ENCODE results near the gene MED6.

MED6 gene, protein sequence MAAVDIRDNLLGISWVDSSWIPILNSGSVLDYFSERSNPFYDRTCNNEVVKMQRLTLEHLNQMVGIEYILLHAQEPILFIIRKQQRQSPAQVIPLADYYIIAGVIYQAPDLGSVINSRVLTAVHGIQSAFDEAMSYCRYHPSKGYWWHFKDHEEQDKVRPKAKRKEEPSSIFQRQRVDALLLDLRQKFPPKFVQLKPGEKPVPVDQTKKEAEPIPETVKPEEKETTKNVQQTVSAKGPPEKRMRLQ

DNA sequence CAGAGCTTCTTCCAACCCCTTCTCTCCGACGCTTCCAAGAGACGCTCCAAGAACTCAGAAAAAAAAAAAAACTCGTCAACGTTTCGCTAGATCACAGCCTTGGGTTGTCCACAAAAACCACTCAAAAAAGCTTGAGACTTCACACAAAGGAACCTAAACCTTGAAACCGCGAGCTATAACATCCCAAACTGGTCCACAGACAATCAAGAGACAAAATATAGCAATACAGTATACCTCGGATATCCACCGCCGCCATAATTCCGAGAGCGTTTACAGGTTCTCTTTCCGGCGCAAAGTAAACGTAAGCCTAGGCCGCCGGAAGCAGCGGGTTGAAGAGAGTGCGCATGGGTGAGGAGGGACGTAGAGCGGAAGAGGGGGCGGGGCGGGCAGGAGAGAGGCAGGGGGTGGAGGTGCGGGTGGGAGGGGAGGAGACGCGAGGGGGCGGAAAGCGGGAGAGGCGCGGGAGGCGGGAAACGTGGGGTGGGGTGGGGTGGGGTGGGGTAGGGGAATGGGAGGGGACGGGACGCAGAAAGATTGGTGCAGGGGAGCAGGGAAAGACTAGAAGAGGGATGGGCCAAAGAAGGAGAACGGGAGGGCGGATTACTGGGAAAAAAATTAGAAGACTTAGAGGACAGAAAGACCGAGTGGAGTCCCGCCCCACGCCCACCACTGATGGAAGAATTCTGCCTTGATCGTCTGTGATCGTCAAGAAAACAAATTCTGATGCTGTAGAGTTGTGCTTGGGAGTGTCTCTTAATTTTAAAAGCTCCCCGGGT, at the start of gene MED6:
Gene MED6 (minus strand): TSS at position 274 of the 776 bp plus-strand sequence. CDS start 18 bp downstream, at position 256.
- DNase-seq (ENCODE audit: low read depth) = peak; percentile 89

DNA sequence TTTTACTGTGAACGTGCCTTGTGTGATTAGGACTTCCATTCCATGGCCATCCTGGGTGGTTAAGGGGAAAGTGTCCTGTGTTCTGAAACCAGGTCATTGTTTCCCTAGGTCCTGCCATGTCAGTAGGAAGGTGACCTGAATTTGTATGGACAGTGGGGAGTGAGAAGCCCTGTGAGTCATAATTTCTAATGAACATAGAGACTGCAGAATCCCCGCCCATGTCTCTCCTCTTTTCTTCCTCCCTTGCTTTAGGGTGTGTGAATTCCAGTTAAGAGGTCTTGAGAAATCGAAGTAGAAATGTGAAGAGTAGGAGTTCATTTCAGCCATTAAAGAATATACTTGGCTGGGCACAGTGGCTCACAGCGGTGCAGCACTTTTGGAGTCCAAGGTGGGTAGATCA, 49.3 kb upstream of the MED6 start:
- no peak for DNase-seq (ENCODE audit: low read depth)

DNA sequence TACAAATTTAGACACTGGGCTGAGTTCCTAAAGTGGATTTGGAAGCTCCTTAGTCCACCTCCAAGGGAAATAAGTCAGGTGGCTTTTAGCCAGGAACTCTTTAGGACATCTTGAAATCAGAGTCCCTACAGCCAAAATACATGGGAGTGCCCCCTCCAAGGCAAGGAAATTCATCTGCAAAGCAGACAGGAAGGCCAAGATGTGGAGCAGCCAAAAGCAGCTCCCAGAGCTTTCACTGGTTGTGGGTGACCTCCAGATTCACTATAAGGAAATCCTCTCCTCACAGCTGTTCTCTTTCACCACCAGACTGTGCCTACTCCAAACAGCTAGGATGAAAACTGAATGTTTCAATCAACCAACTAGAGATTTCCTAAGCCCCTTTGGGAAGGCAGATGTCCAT, 47.9 kb upstream of the MED6 start:
- no peak for DNase-seq (ENCODE audit: low read depth)

DNA sequence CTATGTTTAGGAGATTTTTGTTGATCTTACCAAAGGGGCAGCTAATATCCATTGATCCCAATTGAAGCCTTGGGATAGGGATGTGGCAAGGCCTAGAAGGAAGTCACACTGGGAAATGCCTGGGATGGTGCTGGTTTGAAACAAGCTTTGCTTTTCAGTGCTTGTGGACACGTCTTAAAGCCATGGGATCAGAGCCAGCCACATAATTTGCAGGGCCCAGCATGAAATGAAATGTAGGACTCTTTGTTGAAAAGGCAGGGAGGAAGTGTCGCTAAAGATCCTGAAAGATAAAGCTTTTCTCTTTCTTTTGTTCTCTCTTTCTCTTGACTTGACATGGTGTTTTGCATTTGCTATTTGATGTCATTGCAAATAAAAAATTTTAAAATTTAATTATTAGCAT, 46.2 kb upstream of the MED6 start:
- no peak for DNase-seq (ENCODE audit: low read depth)

DNA sequence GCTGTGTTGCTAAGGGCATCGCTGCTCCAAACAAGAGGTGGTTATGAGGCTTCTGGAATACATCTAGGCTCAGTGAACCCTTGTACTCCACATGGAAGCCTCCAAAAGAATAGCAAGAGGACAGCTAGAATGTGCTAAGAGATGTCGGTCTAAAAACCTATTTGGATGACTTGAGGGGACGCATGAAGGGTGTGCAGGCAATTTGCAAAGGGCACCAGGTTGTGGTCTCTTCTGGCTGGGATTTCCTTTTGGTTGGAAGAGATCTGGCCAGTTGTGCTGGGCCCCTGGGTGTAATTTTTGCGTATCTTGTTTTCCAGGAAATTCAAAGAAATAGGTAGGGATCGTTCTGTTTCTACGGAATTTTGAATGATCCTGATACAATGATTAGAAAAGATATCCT, 45.4 kb upstream of the MED6 start:
- DNase-seq (ENCODE audit: low read depth) = no peak

DNA sequence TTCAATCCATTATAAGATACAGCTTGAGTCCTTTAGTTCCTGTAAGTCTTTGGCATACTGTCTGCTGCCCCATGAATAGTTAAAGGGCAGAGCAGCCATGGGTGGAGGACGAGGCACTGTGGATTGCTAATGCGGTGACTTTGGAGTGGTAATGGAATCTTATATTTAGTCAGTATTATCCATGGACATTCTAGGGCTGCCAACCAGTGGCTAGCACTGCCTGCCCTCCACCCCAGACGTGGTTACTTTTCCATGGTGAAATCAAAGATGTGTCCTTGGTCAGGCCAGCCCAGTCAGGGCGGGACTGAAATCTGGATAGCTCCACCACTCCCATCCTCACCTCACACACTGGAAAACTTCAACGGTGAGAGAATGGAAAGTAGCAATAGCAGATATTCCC, 43.5 kb upstream of the MED6 start:
- no peak for DNase-seq (ENCODE audit: low read depth)

DNA sequence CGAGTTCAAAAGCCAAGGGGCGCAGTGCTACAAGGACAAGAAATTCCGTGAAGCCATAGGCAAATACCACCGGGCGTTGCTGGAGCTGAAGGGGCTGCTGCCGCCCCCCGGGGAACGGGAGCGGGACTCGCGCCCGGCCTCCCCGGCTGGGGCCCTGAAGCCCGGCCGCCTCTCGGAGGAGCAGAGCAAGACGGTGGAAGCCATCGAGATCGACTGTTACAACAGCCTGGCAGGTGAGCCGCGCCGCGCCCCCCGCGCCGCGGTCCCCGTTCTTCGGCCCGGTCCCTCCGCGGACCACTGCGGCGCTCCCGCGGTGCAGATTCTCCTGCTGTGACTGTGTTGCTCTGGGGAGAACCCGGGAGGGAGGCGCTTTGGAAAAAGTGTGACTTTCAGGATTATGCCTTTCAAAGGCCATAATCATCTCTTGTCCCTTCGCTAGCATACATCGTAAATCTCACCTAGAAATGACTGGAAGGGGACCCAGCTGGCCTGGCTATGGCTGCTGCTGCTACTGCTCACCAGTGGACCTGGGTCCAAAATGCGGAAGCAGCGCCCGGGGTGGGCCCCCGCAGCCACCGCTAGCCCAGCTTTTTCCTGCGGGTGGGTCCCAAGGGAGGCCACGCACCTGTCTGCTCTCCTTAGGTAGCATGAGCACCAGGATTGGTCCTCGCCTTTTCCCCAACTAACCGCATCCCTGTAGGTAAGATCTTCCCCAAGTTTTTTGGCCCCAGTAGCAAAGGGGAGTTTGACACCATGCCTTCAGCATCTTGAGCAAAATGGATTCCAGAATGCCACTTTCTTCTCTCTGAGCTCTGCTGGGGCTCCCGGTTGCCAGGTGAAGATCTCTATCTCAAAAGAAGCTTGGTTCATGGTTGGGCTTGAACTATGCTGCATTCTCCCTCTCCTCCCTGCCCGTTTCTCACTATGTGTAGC, 42.1 kb upstream of the MED6 start:
- DNase-seq (ENCODE audit: low read depth) = no peak

DNA sequence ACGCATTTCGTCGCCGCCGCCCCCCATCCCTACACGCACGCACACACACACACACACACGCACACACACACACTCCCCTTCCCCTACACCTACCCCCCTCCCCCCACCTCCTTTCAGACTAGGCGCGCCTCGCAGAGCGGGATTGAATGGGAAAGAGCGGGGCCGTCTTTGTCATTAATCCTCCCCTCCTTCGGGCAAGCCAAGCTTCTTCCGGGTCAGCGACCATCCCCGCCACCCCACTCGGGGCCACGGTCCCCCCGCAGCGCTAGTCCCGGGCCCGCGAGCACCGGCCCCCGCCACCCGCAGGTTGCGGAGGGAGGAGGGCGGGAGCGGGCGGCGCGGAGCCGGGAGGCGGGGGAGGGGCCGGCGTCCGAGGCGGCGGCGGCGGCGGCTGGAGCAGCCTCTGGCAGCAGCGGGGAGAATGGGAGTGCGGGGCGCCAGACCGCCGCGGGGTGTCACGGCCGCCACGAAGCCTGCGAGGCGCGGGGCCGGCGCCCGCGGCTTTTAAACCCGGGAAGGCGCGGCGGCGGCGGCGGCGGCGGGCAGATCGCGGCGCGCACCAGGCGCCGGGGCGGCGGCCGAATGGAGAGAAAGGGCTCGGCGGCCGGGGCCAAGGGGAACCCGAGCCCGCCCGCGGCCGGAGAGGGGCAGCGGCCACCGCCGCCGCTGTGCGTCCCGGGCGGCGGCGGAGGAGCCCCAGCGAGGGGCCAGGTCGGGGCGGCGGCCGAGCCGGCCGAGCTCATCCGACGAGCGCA, 41.3 kb upstream of the MED6 start, which contains the start of gene TTC9:
Gene TTC9 (plus strand): TSS at position 369 of the 755 bp plus-strand sequence. CDS start 214 bp downstream, at position 583.
- peak; percentile 24 for DNase-seq (ENCODE audit: low read depth)

DNA sequence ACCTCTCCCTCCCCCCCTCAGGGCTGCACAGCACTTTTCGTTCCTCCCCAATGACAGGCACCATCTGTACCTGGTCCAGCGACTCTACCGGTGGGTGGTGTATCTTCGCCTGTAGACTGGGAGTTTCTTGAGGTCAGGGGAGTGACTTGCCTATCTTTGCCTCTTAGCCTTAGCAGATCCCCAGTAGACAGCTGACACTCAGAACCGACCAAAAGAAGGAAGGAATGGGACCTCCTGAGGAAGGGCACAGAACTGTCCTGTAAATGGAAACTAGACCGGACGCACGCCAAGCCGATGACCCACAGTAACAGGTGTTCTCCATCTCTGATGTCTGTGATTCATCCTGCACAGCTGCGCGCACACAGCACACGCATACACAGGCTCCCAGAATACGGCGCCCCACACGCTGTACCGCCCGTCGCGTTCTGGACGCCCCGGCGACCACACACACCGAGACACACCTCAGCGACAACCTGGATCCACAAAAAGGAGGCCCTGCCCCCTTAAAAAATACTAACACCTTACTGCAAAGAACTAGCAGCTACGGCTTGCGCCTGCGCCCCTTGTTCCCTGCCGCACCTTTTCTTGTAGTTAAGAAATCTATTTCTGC, 40.6 kb upstream of the MED6 start:
- DNase-seq (ENCODE audit: low read depth) = peak; percentile 45

DNA sequence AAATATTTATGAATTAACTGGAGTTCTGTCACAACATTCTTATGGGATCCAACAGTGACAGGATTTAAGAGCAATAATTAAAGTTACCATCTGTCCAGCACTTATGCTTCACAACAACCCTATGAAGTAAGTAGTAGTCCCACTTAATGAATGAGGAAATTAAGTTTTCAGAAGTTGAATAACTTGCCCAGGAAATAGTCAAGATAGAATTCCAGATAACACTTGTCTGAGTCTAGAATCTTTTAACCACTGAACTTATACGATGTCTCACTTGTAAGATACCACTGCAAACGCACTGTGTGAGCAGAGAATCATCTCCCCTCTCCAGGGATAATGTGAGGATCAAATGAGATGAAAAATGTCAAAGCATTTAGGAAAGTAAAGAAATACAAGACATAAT, 38.0 kb upstream of the MED6 start:
- no peak for DNase-seq (ENCODE audit: low read depth)

DNA sequence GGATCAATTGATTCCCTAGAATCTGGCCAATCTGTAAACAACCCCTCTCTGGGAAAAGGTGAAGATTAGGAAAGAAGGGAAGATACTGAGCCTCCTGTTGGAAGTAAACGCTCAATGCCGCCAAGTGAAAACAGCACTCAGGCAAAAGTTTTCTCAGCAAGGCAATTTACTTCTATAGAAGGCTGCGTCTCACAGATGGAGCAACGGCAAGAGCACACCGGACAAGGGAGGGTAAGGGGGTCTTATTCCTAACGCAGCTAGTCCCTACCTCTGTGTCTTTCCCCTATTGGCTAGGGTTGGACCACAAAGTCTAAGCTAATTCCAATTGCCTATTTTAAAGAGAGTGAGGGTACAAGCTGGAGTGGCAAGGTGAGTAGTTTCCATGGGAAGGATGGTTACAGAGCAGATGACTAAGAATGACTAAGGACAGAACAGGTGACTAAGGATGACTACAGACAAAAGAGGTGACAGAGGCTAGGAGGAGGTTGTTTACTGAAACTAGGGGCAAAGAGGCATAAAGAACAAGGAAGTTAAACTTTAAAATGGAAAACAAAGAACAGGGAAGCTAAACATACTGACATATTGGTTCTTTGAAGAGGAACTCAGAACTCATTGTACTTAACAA, 35.6 kb upstream of the MED6 start:
- no peak for DNase-seq (ENCODE audit: low read depth)

DNA sequence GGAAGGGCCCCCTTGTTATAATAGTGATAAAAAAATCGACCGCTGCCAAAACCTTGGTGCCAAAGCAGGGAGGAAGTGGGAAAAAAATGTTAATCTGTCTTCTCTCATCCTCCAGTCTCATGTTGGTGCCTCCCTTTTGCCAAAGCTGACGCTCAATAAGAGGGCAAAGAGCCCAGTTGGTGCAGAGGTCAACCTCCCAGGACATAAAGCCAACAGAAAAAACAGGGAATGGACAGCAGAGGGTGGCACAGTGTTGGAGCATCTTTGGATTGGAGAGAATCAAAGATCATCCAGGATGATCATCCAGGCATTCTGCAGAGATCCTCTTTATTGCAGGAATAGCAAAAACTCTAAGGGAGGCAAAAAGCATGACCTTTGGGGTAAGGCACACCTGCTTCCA, 31.5 kb upstream of the MED6 start:
- DNase-seq (ENCODE audit: low read depth) = no peak

DNA sequence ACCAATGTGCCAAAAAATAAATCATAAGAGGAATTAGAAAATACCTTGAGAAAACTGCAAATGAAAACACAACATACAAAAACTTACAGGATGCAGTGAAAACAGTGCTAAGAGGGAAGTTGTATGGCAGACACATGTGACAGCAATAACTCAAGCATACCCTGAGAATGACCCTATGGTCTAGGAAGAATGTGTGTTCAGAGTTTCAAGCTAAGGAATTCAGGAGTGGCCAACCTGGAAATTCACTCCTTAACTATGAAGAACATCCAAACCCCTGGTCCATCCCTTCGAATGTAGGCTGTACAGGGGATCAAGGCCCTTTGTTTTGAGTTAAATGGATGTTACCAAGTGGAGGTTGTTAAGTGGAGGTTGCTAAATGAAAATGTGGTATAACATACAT, 24.5 kb upstream of the MED6 start:
- no peak for DNase-seq (ENCODE audit: low read depth)

DNA sequence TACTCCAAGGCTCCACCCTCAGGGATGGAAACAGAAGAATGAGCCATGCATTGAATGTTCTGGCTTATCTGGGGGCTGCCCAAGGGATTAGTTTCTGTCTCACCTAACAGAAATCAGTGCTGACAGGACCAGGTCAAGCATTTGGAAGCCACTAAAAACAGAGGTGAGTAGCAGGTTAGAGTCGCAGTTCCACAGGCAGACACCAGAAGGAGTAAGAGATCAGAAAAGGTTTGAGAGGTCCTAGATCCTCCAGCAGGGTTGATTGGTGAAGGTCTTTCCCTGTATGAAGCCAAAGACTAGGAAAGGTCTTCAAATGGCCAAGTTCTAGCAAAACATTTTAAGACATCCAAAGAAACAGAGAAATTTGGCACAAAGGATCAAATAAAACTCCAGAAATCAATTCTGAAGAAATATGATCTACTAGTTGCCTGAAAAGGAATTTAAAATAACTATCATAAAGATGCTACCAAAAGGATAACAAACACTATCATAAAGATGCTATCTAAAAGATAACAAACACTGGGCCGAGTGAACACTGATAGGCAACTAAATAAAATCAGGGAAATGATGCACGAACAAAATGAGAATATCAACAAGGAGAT, 21.8 kb upstream of the MED6 start:
- no peak for DNase-seq (ENCODE audit: low read depth)

DNA sequence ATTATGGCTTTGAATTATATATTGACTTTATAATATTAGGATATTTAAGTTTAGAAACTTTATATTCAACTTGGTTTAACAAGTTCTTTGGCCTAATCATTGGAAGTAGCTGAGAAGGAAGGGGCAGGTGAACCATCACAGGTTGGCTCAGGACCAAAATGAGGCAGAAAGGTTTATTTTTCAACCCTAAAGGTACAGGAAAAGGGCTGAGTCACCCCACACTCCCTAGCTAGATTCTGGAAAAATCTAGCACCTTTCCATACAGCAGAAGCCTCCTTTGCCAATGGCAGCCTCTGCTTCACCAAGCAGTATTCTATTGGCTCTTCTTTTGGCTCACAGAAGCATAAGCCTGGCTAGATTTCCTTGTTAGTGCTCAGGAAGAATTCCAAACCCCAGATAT, 19.3 kb upstream of the MED6 start:
- no peak for DNase-seq (ENCODE audit: low read depth)

DNA sequence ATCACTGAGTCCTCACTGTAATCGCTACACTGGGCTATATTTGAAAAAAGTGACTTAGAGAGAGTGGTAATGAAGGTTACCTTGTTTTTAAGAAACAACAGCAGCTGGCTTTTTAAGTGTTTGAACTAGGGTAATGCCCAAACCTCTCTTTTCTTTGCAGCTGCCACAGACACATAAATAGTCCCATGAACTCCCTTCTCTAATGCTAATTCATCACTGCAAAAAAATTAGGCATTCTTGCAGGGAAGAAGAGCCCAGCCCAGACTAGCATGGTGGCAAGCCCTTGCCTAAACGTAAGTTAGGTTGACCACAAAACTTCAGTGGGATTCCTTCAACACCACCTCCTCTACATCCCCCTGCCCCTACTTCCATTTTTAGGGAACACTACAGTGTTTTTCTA, 17.9 kb upstream of the MED6 start:
- DNase-seq (ENCODE audit: low read depth) = no peak

DNA sequence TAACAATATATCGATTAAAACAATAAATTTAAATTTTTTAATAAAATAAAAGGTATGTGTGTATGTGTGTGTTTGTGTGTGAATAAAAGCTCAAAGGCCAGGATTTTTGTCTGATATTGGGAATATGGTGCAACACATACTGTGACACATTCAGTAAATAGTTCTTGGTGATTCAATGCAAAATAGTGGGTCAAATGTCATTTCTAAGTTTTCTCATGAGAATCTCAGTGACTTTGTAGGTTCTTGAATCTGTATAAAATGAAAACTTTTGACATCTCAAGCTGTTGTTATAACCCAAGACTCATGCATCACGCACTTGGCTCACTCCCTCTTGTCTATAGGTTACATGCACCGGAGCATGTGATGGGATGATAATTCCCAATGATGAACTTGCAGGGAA, 16.2 kb upstream of the MED6 start:
- DNase-seq (ENCODE audit: low read depth) = no peak

DNA sequence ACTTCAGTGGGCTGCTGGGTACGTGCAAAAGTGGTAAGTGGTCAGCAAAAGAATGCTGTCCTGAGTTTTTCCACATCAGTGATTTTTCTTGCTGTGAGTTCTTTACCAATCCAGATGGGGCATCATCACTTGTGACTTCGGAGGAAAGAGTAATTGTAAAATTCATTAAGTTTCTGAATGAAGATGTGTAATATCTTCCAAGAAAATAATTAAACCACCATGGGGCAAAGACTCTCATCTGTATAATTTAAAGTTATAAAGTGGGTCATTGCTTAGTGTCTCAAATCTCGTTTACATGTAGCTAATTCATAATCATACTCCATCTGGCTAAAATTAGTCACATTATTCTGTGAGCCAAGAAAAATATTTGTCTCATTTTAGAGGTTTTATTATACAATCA, 10.8 kb upstream of the MED6 start:
- DNase-seq (ENCODE audit: low read depth) = no peak

DNA sequence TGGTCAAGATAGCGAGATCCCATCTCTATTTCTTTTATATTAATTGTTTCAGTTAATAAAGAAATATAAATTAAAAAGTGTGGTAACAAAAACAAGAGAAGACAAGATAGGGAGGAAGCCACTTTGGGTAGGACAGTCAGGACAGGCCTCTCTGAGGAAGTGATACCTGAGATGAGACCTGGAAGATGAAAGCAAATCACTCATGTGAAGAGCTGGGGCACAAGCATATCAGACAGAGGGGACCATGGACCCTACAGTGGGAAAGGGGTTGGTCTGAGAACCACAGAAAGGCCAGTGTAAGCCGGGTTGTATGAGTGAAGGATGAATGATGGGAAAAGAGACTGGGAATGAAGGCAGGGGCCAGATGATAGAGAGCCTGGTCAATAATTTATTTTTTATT, 1.8 kb upstream of the MED6 start:
- DNase-seq (ENCODE audit: low read depth) = no peak

DNA sequence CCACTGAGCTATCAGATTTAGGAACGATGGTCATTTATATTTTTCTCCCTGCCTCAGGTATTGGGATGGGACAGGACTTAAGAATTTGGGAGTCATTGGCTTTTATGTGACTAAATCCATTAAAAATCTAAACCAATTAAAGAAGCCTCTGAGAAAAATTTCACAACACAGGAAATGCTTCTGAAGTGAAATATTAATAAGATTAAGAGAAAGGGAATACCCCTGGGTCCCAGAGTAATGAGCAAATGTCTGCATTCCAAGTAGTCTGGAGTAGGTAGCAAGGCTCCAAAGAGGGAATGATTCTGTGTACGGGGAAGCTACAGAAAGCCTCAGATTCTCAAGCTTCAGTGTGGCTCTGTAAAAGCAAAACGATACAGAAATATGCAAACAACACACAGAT, 707 bp upstream of the MED6 start:
- DNase-seq (ENCODE audit: low read depth) = no peak

DNA sequence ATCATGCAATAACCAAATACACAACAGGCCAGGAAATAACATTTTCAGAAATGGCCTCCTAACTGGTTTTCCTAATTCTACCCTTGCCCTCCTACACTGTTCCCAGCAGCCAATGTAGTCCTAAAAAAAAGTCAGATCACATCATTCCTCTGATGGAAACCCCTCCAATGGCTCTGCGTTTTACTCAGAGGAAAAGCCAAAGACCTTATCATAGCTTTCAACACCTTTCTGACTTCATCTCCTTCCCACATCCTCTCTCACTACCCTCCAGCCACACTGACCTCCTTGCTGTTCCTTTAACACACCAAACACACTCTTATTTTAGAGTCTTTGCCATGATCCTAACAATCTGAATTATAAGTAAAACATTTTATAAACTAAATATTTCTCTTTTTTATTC, 1.1 kb downstream of the MED6 start:
- no peak for DNase-seq (ENCODE audit: low read depth)
